Gastroesophageal sphincter (tissue), 4 donors: ENCODE results near the gene JAM3. TPM values are rescaled to one million over a fixed set of nuclear protein-coding genes. Genes with fewer than 3 reads are reported as not detected.

ENCODE experiments used
- ATAC-seq: fragments of 150-250 bp; one replicate; pipeline ENCODE4 v1.9.1; 2016; ENCODE audit warnings: mild to moderate bottlenecking, moderate library complexity
- H3K27ac ChIP-seq, 4 donors: fragments of 200-600 bp; sonication (generic) in 3 of 4; 1 replicate in 3 of 4; 2 replicates in 1 of 4; pipeline ENCODE4 v1.5.1; 2016 to 2019
- H3K27me3 ChIP-seq: fragments of 200-600 bp; sonication (generic); one replicate; pipeline ENCODE4 v1.5.1; 2019
- H3K36me3 ChIP-seq, 2 donors: fragments of 200-600 bp; sonication (generic); one replicate each; pipeline ENCODE4 v1.5.1; 2019; ENCODE audit warnings: control low read depth in 1 of 2
- H3K4me1 ChIP-seq, 3 donors: fragments of 200-600 bp; sonication (generic); 1 replicate in 2 of 3; 2 replicates in 1 of 3; pipeline ENCODE4 v1.5.1; 2016 to 2019; ENCODE audit warnings: control low read depth in 2 of 3
- H3K4me3 ChIP-seq, 2 donors: fragments of 200-600 bp; sonication (generic); one replicate each; pipeline ENCODE4 v1.5.1; 2019; ENCODE audit warnings: mild to moderate bottlenecking in 1 of 2, moderate library complexity in 1 of 2
- H3K9me3 ChIP-seq, 3 donors: fragments of 200-600 bp; sonication (generic); one replicate each; pipeline ENCODE4 v1.5.1; 2017 to 2019; ENCODE audit warnings: control low read depth in 2 of 3
- CTCF ChIP-seq, 4 experiments: fragments of 200-600 bp in 2 of 4; fragments of 450-650 bp in 2 of 4; sonication (generic) in 1 of 4; IDR thresholded peaks; one replicate each; pipeline ENCODE4 v1.5.1; 2017 to 2019; ENCODE audit warnings: antibody characterized with exemption in 4 of 4, mild to moderate bottlenecking in 2 of 4, moderate library complexity in 2 of 4
- EP300 ChIP-seq: sonication (generic); formaldehyde crosslinking; IDR thresholded peaks from one replicate; pipeline ENCODE4 v1.6.1; 2017; ENCODE audit warnings: antibody characterized with exemption, mild to moderate bottlenecking
- POLR2A ChIP-seq, 2 donors: fragments of 450-650 bp; IDR thresholded peaks; one replicate each; pipeline ENCODE4 v1.6.1; 2017; ENCODE audit warnings: antibody characterized with exemption in 2 of 2, mild to moderate bottlenecking in 2 of 2, moderate library complexity in 1 of 2
- POLR2AphosphoS5 ChIP-seq: sonication (generic); formaldehyde crosslinking; IDR thresholded peaks from one replicate; pipeline ENCODE4 v1.6.1; 2017; ENCODE audit warnings: antibody characterized with exemption
- WGBS, 2 donors: methylation state at CpG; one replicate each; pipeline ENCODE4 v1.1.5; 2018; ENCODE audit warnings: low coverage in 1 of 2; 5-methylcytosine and 5-hydroxymethylcytosine counted together
- total RNA-seq, 4 donors: library from RNA; depleted of rRNA; stranded (reverse); fragments of >200 nt; gene quantifications; one replicate each; pipeline ENCODE4 v1.1.0, GENCODE V29; 2016

JAM3 gene
- total RNA-seq, 4 donors from 2014 or later, result 91.0 to 163 (median 104) TPM

GRCh38 chr11:134052395-134052987, 16.4 kb upstream of the JAM3 start:
- no peak for TF ChIP-seq POLR2A (IDR thresholded peaks at IDR 0.05)
- no peak for TF ChIP-seq CTCF (IDR thresholded peaks at IDR 0.05)
- TF ChIP-seq EP300, result no peak
- TF ChIP-seq POLR2AphosphoS5, result no peak
- Histone ChIP-seq H3K4me1 (peaks cover 2 to 24% (median 4%) of the 10 kb centered on the region in 3 donors), H3K27me3 (no peaks in the 10 kb centered on the region), H3K36me3 (no peaks in the 10 kb centered on the region), H3K27ac (no peak overlapping the region), H3K4me3 (no peak overlapping the region), H3K9me3 (no peaks in the 10 kb centered on the region)
- no peak for ATAC-seq
- WGBS, 2 donors, result 63 to 71% methylated on average over 5 to 7 of the region's 12 CpGs

GRCh38 chr11:134052988-134053945, 15.6 kb upstream of the JAM3 start:
- H3K9me3 ChIP-seq, result no peaks in the 10 kb centered on the region
- H3K4me1 ChIP-seq, result peaks cover 0 to 16% (median 4%) of the 10 kb centered on the region in 3 donors
- ATAC-seq, result no peak
- TF ChIP-seq CTCF (IDR thresholded peaks at IDR 0.05) (no peak), POLR2AphosphoS5 (no peak), EP300 (no peak), POLR2A (IDR thresholded peaks at IDR 0.05) (no peak)
- H3K27ac ChIP-seq, result no peak overlapping the region
- H3K27me3 ChIP-seq, result no peaks in the 10 kb centered on the region
- H3K36me3 ChIP-seq, result no peaks in the 10 kb centered on the region
- 56 to 68% methylated on average over 8 to 13 of the region's 26 CpGs for WGBS, 2 donors
- no peak overlapping the region for H3K4me3 ChIP-seq

GRCh38 chr11:134055029-134055428, 13.8 kb upstream of the JAM3 start:
- WGBS, 2 donors, result 90% methylated on average over 2 of the region's 9 CpGs; no CpG with 5 or more reads in 1 of the 2 donors
- Histone ChIP-seq H3K4me3 (no peak overlapping the region), H3K27ac (no peak overlapping the region), H3K9me3 (no peaks in the 10 kb centered on the region), H3K4me1 (peaks cover 0 to 11% (median 4%) of the 10 kb centered on the region in 3 donors), H3K36me3 (no peaks in the 10 kb centered on the region), H3K27me3 (no peaks in the 10 kb centered on the region)
- TF ChIP-seq POLR2A (IDR thresholded peaks at IDR 0.05) (no peak), EP300 (no peak), POLR2AphosphoS5 (no peak), CTCF (IDR thresholded peaks at IDR 0.05) (no peak)
- no peak for ATAC-seq

GRCh38 chr11:134060316-134060715, 8.6 kb upstream of the JAM3 start:
- H3K27me3 ChIP-seq, result no peaks in the 10 kb centered on the region
- TF ChIP-seq POLR2A (IDR thresholded peaks at IDR 0.05) (no peak), CTCF (IDR thresholded peaks at IDR 0.05) (no peak)
- H3K27ac ChIP-seq, result no peak overlapping the region
- H3K4me1 ChIP-seq, result no peaks in the 10 kb centered on the region
- 87 to 90% methylated on average over 2 of the region's 3 CpGs for WGBS, 2 donors
- H3K4me3 ChIP-seq, result no peak overlapping the region
- no peak for ATAC-seq
- no peaks in the 10 kb centered on the region for H3K36me3 ChIP-seq
- no peaks in the 10 kb centered on the region for H3K9me3 ChIP-seq
